H1 (cell line): ENCODE measurements around the gene EPHB1. TPM values are rescaled to one million over a fixed set of nuclear protein-coding genes. Genes with fewer than 3 reads are reported as not detected.

Source experiments
- CTCF ChIA-PET: fragments of 300-600 bp; sonication (Branson Sonifier 250); formaldehyde crosslinking; loops from one replicate; lab custom pipeline; 2021; ENCODE audit not compliant: partially characterized antibody; lab: Charles Lee
- POLR2A ChIA-PET: fragments of 300-600 bp; sonication (Branson Sonifier 250); formaldehyde crosslinking; loops from one replicate; lab custom pipeline; 2021; ENCODE audit warnings: inconsistent platforms; ENCODE audit not compliant: partially characterized antibody; lab: Charles Lee
- DNase-seq, 2 experiments: peaks; one replicate each; pipeline versions ENCODE4 v3.0.0 to v3.0.0-alpha.2; 2010 to 2022; ENCODE audit warnings: low spot score in 2 of 2, low read depth in 1 of 2, mixed read lengths in 1 of 2
- FAIRE-seq: peaks from 2 replicates; lab custom pipeline; 2011; peaks lifted over from hg19 to GRCh38; lab: Jason Lieb, UNC
- H2AFZ ChIP-seq: 2 replicates; pipeline ENCODE4 v1.8.1; 2012; ENCODE audit warnings: low read length, inconsistent platforms
- H2AK5ac ChIP-seq: 2 replicates; pipeline ENCODE4 v1.6.1; 2013; ENCODE audit warnings: low read depth, low read length
- H2BK120ac ChIP-seq: replicated peaks from 2 replicates; pipeline ENCODE3; 2013; ENCODE audit warnings: low read depth, low read length, inconsistent platforms
- H2BK12ac ChIP-seq: 2 replicates; pipeline ENCODE4 v1.6.1; 2013; ENCODE audit warnings: low read depth, low read length
- H2BK15ac ChIP-seq: 2 replicates; pipeline ENCODE4 v1.6.1; 2013; ENCODE audit warnings: low read length
- H2BK20ac ChIP-seq: 2 replicates; pipeline ENCODE4 v1.6.1; 2013; ENCODE audit warnings: low read length
- H2BK5ac ChIP-seq: 2 replicates; pipeline ENCODE4 v1.6.1; 2013; ENCODE audit warnings: low read depth, low read length
- H3K14ac ChIP-seq: 2 replicates; pipeline ENCODE4 v1.6.1; 2013; ENCODE audit warnings: inconsistent platforms; ENCODE audit not compliant: insufficient read length
- H3K18ac ChIP-seq: 2 replicates; pipeline ENCODE4 v1.6.1; 2013; ENCODE audit warnings: low read length; ENCODE audit errors: extremely low read depth
- H3K23ac ChIP-seq: 2 replicates; pipeline ENCODE4 v1.6.1; 2013; ENCODE audit warnings: inconsistent platforms; ENCODE audit not compliant: insufficient read length
- H3K23me2 ChIP-seq: 2 replicates; pipeline ENCODE4 v1.6.1; 2013; ENCODE audit warnings: low read depth, low read length
- H3K27ac ChIP-seq: 2 replicates; pipeline ENCODE4 v1.6.1; 2011; ENCODE audit warnings: low read depth, low read length, inconsistent platforms
- H3K27me3 ChIP-seq, 4 experiments: replicated peaks in 1 of 4; 1 replicate in 1 of 4; 2 replicates in 3 of 4; pipeline versions ENCODE4 v1.6.1 to v1.8.1; 2011 to 2013; ENCODE audit warnings: low read length in 3 of 4, mild to moderate bottlenecking in 3 of 4, inconsistent platforms in 2 of 4, mixed read lengths in 2 of 4, moderate library complexity in 1 of 4; ENCODE audit not compliant: control insufficient read depth in 3 of 4, insufficient read depth in 3 of 4; ENCODE audit errors: extremely low read depth in 1 of 4
- H3K36me3 ChIP-seq, 4 experiments: 2 replicates each; pipeline versions ENCODE4 v1.6.1 to v1.8.1; 2011 to 2013; ENCODE audit warnings: mild to moderate bottlenecking in 4 of 4, low read length in 3 of 4, moderate library complexity in 2 of 4, control low read depth in 1 of 4, inconsistent platforms in 1 of 4; ENCODE audit not compliant: insufficient read depth in 4 of 4, control insufficient read depth in 2 of 4
- H3K4ac ChIP-seq: replicated peaks from 2 replicates; pipeline ENCODE3; 2013; ENCODE audit warnings: low read length, low read depth, mixed read lengths, inconsistent platforms; ENCODE audit not compliant: insufficient read length
- H3K4me1 ChIP-seq, 4 experiments: replicated peaks in 1 of 4; 1 replicate in 1 of 4; 2 replicates in 3 of 4; pipeline versions ENCODE4 v1.6.1 to v1.8.1; 2011 to 2013; ENCODE audit warnings: low read length in 3 of 4, inconsistent platforms in 2 of 4, mixed read lengths in 1 of 4; ENCODE audit not compliant: insufficient read depth in 4 of 4, control insufficient read depth in 3 of 4
- H3K4me2 ChIP-seq, 2 experiments: 2 replicates each; pipeline versions ENCODE4 v1.6.1 to v1.8.1; 2011 to 2013; ENCODE audit warnings: low read depth in 2 of 2, low read length in 2 of 2, control low read depth in 1 of 2, inconsistent platforms in 1 of 2, mild to moderate bottlenecking in 1 of 2; ENCODE audit not compliant: insufficient read depth in 1 of 2
- H3K4me3 ChIP-seq, 4 experiments: fragments of 200-600, 300-600 bp in 1 of 4; sonication (generic), shearing (Covaris generic), sonication (Bioruptor Twin) in 1 of 4; 2 replicates each; pipeline versions ENCODE4 v1.5.1 to v1.8.1; 2011 to 2016; ENCODE audit warnings: low read length in 4 of 4, low read depth in 3 of 4, control low read depth in 2 of 4, inconsistent platforms in 2 of 4, mild to moderate bottlenecking in 2 of 4, mixed read lengths in 1 of 4, moderate library complexity in 1 of 4; ENCODE audit not compliant: insufficient read depth in 2 of 4; ENCODE audit errors: extremely low read depth in 1 of 4
- H3K56ac ChIP-seq: replicated peaks from 2 replicates; pipeline ENCODE3; 2013; ENCODE audit warnings: low read depth, mild to moderate bottlenecking, mixed read lengths, low read length, inconsistent platforms; ENCODE audit not compliant: insufficient read length
- H3K79me1 ChIP-seq: 2 replicates; pipeline ENCODE4 v1.6.1; 2013; ENCODE audit warnings: low read depth, low read length, control low read depth
- H3K79me2 ChIP-seq, 2 experiments: 2 replicates each; pipeline versions ENCODE4 v1.6.1 to v1.8.1; 2012 to 2013; ENCODE audit warnings: low read length in 2 of 2, mild to moderate bottlenecking in 2 of 2, inconsistent platforms in 1 of 2; ENCODE audit not compliant: insufficient read depth in 2 of 2, control insufficient read depth in 1 of 2
- H3K9ac ChIP-seq, 4 experiments: replicated peaks in 1 of 4; 1 replicate in 1 of 4; 2 replicates in 3 of 4; pipeline versions ENCODE4 v1.6.1 to v1.8.1; 2011 to 2013; ENCODE audit warnings: low read depth in 3 of 4, low read length in 3 of 4, control low read depth in 2 of 4, mild to moderate bottlenecking in 2 of 4, moderate library complexity in 2 of 4, inconsistent platforms in 1 of 4; ENCODE audit errors: extremely low read depth in 1 of 4
- H3K9me3 ChIP-seq, 2 experiments: 2 replicates each; pipeline versions ENCODE4 v1.6.1 to v1.8.1; 2012 to 2013; ENCODE audit warnings: mild to moderate bottlenecking in 2 of 2, moderate library complexity in 2 of 2, control low read depth in 1 of 2, inconsistent platforms in 1 of 2, low read depth in 1 of 2, low read length in 1 of 2, mixed read lengths in 1 of 2; ENCODE audit not compliant: insufficient read depth in 2 of 2
- H4K20me1 ChIP-seq, 2 experiments: replicated peaks in 1 of 2; 2 replicates each; pipeline versions ENCODE3 to v1.8.1; 2011 to 2013; ENCODE audit warnings: inconsistent platforms in 2 of 2, low read length in 2 of 2, mild to moderate bottlenecking in 1 of 2; ENCODE audit not compliant: insufficient read depth in 2 of 2, control insufficient read depth in 1 of 2
- H4K5ac ChIP-seq: 2 replicates; pipeline ENCODE4 v1.6.1; 2013; ENCODE audit warnings: low read length, low read depth, mixed read lengths, inconsistent platforms; ENCODE audit not compliant: insufficient read length
- H4K8ac ChIP-seq: 2 replicates; pipeline ENCODE4 v1.8.0; 2013; ENCODE audit warnings: mild to moderate bottlenecking, moderate library complexity, low read length, inconsistent platforms; ENCODE audit not compliant: insufficient read depth; ENCODE audit errors: extremely low read depth
- H4K91ac ChIP-seq: replicated peaks from 2 replicates; pipeline ENCODE3; 2013; ENCODE audit warnings: low read length, mixed read lengths, inconsistent platforms; ENCODE audit not compliant: insufficient read length
- ATF3 ChIP-seq: IDR thresholded peaks from 2 replicates; pipeline ENCODE4 v1.6.1; 2011; ENCODE audit warnings: low read depth, mild to moderate bottlenecking, low read length; ENCODE audit not compliant: insufficient read depth
- CEBPB ChIP-seq: IDR thresholded peaks from 2 replicates; pipeline ENCODE4 v1.6.1; 2012; ENCODE audit warnings: low read depth, low read length
- CHD1 ChIP-seq: IDR thresholded peaks from 2 replicates; pipeline ENCODE4 v1.6.1; 2012; ENCODE audit warnings: low read depth, low read length, improper control_type of control experiment
- CHD2 ChIP-seq: IDR thresholded peaks from 2 replicates; pipeline ENCODE4 v1.6.1; 2012; ENCODE audit warnings: low read length, improper control_type of control experiment
- CTBP2 ChIP-seq: IDR thresholded peaks from 2 replicates; pipeline ENCODE4 v1.7.0; 2011; ENCODE audit warnings: borderline replicate concordance, mild to moderate bottlenecking, moderate library complexity, mixed read lengths, low read length; ENCODE audit not compliant: insufficient read depth, insufficient read length
- EZH2 ChIP-seq: fragments of 200-600 bp; sonication (generic); IDR thresholded peaks from 2 replicates; pipeline ENCODE4 v1.7.1; 2012; ENCODE audit warnings: low read depth, mild to moderate bottlenecking, moderate library complexity, low read length, inconsistent platforms; ENCODE audit not compliant: severe bottlenecking
- HDAC2 ChIP-seq, 2 experiments: fragments of 300-600 bp in 1 of 2; sonication (generic) in 1 of 2; IDR thresholded peaks; 2 replicates each; pipeline ENCODE4 v1.6.1; 2011 to 2012; ENCODE audit warnings: low read depth in 2 of 2, low read length in 2 of 2, mild to moderate bottlenecking in 2 of 2, moderate library complexity in 2 of 2, borderline replicate concordance in 1 of 2, inconsistent platforms in 1 of 2
- POU5F1 ChIP-seq: IDR thresholded peaks from 2 replicates; pipeline ENCODE4 v1.6.1; 2011; ENCODE audit warnings: low read depth, mild to moderate bottlenecking, low read length, moderate library complexity
- RNF2 ChIP-seq: fragments of 200-900, 300-1000 bp; sonication (generic); IDR thresholded peaks from 2 replicates; pipeline ENCODE4 v1.7.1; 2016; ENCODE audit warnings: borderline replicate concordance, low read depth, mild to moderate bottlenecking, antibody characterized with exemption, low read length; ENCODE audit not compliant: poor library complexity, severe bottlenecking; ENCODE audit errors: missing control alignments
- RXRA ChIP-seq: IDR thresholded peaks from 2 replicates; pipeline ENCODE4 v1.6.1; 2011; ENCODE audit warnings: low read depth, mild to moderate bottlenecking, low read length, moderate library complexity; ENCODE audit not compliant: insufficient read depth
- SP1 ChIP-seq: IDR thresholded peaks from 2 replicates; pipeline ENCODE4 v1.6.1; 2011; ENCODE audit warnings: low read depth, low read length
- TAF7 ChIP-seq: optimal IDR thresholded peaks from 2 replicates; pipeline ENCODE3; 2011; ENCODE audit warnings: low read depth, mild to moderate bottlenecking, inconsistent platforms, low read length, moderate library complexity, borderline replicate concordance
- TCF12 ChIP-seq: IDR thresholded peaks from 2 replicates; pipeline ENCODE4 v1.6.1; 2011; ENCODE audit warnings: low read depth, mild to moderate bottlenecking, low read length
- TEAD4 ChIP-seq: IDR thresholded peaks from 2 replicates; pipeline ENCODE4 v1.6.1; 2012; ENCODE audit warnings: low read depth, low read length, inconsistent platforms, mixed read lengths
- WGBS, 2 experiments: shearing (Covaris generic) in 1 of 2; methylation state at CpG; one replicate each; pipeline versions ENCODE4 v1.1.6 to v1.1.7; 2013 to 2015; ENCODE audit warnings: low lambda C conversion rate in 2 of 2, mixed read lengths in 2 of 2, inconsistent platforms in 1 of 2, low coverage in 1 of 2, missing lambda C conversion rate in 1 of 2; ENCODE audit not compliant: insufficient replicate concordance in 2 of 2, insufficient coverage in 1 of 2, insufficient read length in 1 of 2; ENCODE audit errors: extremely low coverage in 1 of 2, missing lambda C conversion rate in 1 of 2; 5-methylcytosine and 5-hydroxymethylcytosine counted together
- polyA plus RNA-seq, 7 experiments: library from polyadenylated mRNA; depleted of rRNA in 3 of 7; stranded (reverse) in 5 of 7; unstranded in 2 of 7; fragments of >200 nt in 5 of 7; fragments of 200-250 nt in 2 of 7; gene quantifications; 1 replicate in 5 of 7; 2 replicates in 1 of 7; 4 replicates in 1 of 7; pipeline versions ENCODE4 v1.2.1 to v1.2.3, GENCODE V29; 2011 to 2013; ENCODE audit warnings: missing spikeins in 2 of 7, mixed read lengths in 2 of 7
- total RNA-seq: library from RNA; stranded (reverse); fragmentation: NEBNext Ultra II Directional; extraction: Animal tissue kit (Norgen Biotek cat#: 25700); gene quantifications from 2 replicates; pipeline ENCODE4 v1.2.1, GENCODE V29; 2021

EPHB1 gene
- total and polyA plus RNA-seq, 2 of the 8 experiments (the other 6 are each of a cell fraction or from before 2014, with no cell fraction given), result 3.5 to 5.9 TPM

DNA sequence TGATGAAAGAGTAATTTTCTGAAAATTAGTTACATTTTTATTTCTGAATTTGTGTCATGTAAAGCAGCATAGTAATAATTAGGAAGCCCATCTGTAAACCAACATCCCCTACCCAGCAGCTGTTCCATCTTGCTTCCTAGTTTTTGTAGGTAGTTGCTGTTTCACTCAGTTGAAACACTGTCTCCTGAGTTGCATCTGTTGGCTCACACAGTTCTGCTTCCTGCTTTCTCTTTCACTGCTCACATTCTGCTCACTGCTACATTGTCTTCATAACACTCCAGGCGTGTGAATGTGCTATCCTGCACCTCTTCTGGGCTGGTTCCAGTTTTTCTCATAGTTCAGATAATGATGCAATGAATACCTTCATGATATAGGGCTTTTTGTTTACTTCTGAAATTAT is 123.4 kb downstream of the EPHB1 start:
- DNase-seq (no peak), FAIRE-seq (no peak)
- Histone ChIP-seq H3K27ac (no peak overlapping the region), H3K36me3 (no peaks in the 10 kb centered on the region), H3K4me2 (no peak overlapping the region), H3K9ac (no peak overlapping the region), H4K5ac (no peak overlapping the region), H3K27me3 (no peaks in the 10 kb centered on the region), H4K91ac (no peak overlapping the region), H3K4me3 (no peak overlapping the region), H2BK15ac (no peak overlapping the region), H3K56ac (no peak overlapping the region), H2BK20ac (no peak overlapping the region), H3K79me1 (no peaks in the 10 kb centered on the region), H2AFZ (no peak overlapping the region), H3K4me1 (no peaks in the 10 kb centered on the region), H2AK5ac (no peak overlapping the region), H3K18ac (no peak overlapping the region), H3K9me3 (peaks cover 0 to 7% of the 10 kb centered on the region in 2 experiments; a peak in 2 of 4 replicates), H2BK12ac (no peak overlapping the region), H3K14ac (no peak overlapping the region), H2BK5ac (no peak overlapping the region), H4K8ac (no peak overlapping the region), H3K79me2 (no peaks in the 10 kb centered on the region), H3K23ac (no peak overlapping the region), H2BK120ac (no peak overlapping the region), H3K4ac (no peak overlapping the region), H4K20me1 (no peaks in the 10 kb centered on the region), H3K23me2 (no peaks in the 10 kb centered on the region)
- ChIA-PET POLR2A (no interaction called here), CTCF (no interaction called here)
- WGBS, 2 experiments, result 41% methylated on average over 1 of the region's 1 CpG; no CpG with 5 or more reads in 1 of the 2 experiments
- TF ChIP-seq TAF7, result no peak
- no peak for TF ChIP-seq SP1
- no peak for TF ChIP-seq ATF3
- no peak for TF ChIP-seq RXRA
- no peak for TF ChIP-seq CHD2
- TF ChIP-seq TCF12, result no peak
- TF ChIP-seq POU5F1, result no peak
- TF ChIP-seq RNF2, result no peak
- no peak for TF ChIP-seq EZH2
- TF ChIP-seq CHD1, result no peak
- no peak for TF ChIP-seq CEBPB
- TF ChIP-seq HDAC2 (IDR thresholded peaks at IDR 0.05; ENCODE audit: borderline replicate concordance in 1 of 2, low read depth in 2 of 2, low read length in 2 of 2), result no peak
- no peak for TF ChIP-seq CTBP2
- TF ChIP-seq TEAD4, result no peak
